Left kidney (tissue), 8 donors: ENCODE results near the gene BLOC1S5. TPM values are rescaled to one million over a fixed set of nuclear protein-coding genes. Genes with fewer than 3 reads are reported as not detected.
A peak's percentile ranks its signal among the peaks of the same experiment; 100 is the strongest.

Source experiments
- DNase-seq: peaks from one replicate; pipeline ENCODE4 v3.0.0-alpha.2; 2013
- long read RNA-seq, 8 donors: transcript quantifications; one replicate each; lab custom pipeline, GENCODE V29; 2026
- polyA plus RNA-seq: library from polyadenylated mRNA; unstranded; fragments of 120-200 nt; gene quantifications from one replicate; pipeline ENCODE4 v1.2.1, GENCODE V29; 2013; ENCODE audit not compliant: insufficient read length

Gene BLOC1S5
- polyA plus RNA-seq, result 41.3 TPM
- long read RNA-seq, donor 1, transcript BLOC1S5-202 (5 exons, 2,684 nt), result major isoform, 14 of 17 reads
- long read RNA-seq, donor 1, partial matches to known transcripts, result 0 of 17 reads
- long read RNA-seq, donor 1, other reads (novel, unspliced or antisense), result 0 of 17 reads
- long read RNA-seq, donor 2, transcript BLOC1S5-202 (5 exons, 2,684 nt), result major isoform, 9 of 10 reads
- long read RNA-seq, donor 2, partial matches to known transcripts, result 0 of 10 reads
- long read RNA-seq, donor 2, other reads (novel, unspliced or antisense), result 0 of 10 reads
- long read RNA-seq, donor 3, transcript BLOC1S5-202 (5 exons, 2,684 nt), result major isoform, 8 of 9 reads
- long read RNA-seq, donor 3, partial matches to known transcripts, result 0 of 9 reads
- long read RNA-seq, donor 3, other reads (novel, unspliced or antisense), result 0 of 9 reads
- long read RNA-seq, donor 4, result 0 reads
- long read RNA-seq, donor 5, transcript BLOC1S5-202 (5 exons, 2,684 nt), result major isoform, 19 of 23 reads
- long read RNA-seq, donor 5, partial matches to known transcripts, result 0 of 23 reads
- long read RNA-seq, donor 5, other reads (novel, unspliced or antisense), result 0 of 23 reads
- long read RNA-seq, donor 6, transcript BLOC1S5-202 (5 exons, 2,684 nt), result major isoform, 13 of 13 reads
- long read RNA-seq, donor 6, partial matches to known transcripts, result 0 of 13 reads
- long read RNA-seq, donor 6, other reads (novel, unspliced or antisense), result 0 of 13 reads
- long read RNA-seq, donor 7, transcript BLOC1S5-202 (5 exons, 2,684 nt), result major isoform, 17 of 20 reads
- long read RNA-seq, donor 7, partial matches to known transcripts, result 0 of 20 reads
- long read RNA-seq, donor 7, other reads (novel, unspliced or antisense), result 0 of 20 reads
- long read RNA-seq, donor 8, transcript BLOC1S5-202 (5 exons, 2,684 nt), result major isoform, 10 of 13 reads
- long read RNA-seq, donor 8, partial matches to known transcripts, result 0 of 13 reads
- long read RNA-seq, donor 8, other reads (novel, unspliced or antisense), result 0 of 13 reads

- peak; percentile 99 for DNase-seq
Measured at GRCh38 chr6:8063761-8064637, at the start of gene BLOC1S5. BLOC1S5 (minus strand) TSS chr6:8064389; CDS start chr6:8064376, 13 bp downstream.

DNA sequence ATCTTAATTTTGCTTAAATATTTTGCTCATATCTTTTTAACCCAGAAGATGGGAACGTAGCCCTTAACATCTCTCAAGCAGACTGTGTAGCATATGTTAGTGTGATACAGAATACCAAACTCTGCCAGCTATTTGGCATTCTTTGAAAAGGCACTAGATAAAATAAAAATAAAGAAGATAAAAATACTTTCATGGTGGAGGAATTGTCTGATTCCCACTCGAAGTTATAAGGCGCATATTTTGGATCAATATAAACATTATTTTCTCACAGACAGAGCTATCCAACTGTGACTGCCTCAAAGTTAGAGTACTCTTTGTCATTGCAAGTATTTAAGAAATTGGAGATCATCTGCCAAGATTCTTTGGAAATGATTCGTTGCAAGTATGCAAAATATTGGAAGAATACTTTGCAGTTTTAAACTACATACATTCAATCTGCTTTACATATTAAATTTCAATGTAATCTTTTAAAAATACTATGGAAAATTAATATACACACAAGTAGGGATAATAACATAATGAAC lies 49.0 kb upstream of the BLOC1S5 start:
- DNase-seq, result no peak

DNA sequence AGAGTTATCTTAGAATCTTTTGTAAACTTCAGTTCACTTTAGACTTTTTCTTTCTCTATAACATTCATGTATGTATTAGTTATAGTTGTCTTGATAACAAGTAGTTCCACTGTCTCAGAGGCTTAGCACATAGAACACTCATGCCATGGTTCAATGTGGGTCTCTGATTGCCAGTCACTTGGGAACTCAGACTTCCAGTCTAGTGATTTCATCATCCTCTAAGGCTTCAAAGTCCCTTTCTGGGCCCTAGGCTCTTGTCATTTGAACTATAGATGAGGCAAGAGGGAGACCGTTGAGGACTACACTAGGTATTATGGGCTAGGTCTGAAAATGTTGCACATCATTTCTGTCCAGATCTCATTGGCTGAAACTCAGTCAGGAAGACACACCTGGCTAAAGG lies 46.5 kb upstream of the BLOC1S5 start:
- DNase-seq, result no peak

DNA sequence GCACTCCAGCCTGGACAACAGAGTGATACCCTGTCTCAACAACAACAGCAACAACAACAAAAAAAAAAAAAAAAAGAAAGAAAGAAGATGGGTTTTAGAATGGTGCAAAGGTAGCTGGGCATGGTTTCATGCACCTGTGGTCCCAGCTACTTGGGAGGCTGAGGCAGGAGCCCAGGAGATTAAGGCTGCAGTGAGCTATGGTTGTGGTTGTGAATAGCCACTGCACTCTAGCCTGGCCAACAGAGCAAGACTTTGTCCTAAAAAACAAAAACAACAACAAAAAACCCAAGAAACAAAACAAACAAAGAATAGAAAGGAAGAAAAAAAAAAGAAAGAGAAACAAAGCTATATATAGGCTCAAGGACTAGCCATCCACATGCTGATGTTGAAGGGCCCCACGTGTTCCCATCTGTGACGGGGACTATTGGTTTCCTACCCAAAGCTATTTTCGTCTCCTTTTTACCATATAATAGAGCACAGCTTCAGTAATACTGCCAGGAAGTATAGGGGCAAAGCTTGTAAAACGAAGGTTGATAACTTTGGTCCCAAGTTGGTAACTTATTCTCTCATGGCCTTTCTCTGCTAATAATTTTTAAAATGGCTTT lies 46.0 kb upstream of the BLOC1S5 start:
- DNase-seq, result no peak

GRCh38 chr6:8108759-8109539 lies 44.8 kb upstream of the BLOC1S5 start:
- no peak for DNase-seq

DNA sequence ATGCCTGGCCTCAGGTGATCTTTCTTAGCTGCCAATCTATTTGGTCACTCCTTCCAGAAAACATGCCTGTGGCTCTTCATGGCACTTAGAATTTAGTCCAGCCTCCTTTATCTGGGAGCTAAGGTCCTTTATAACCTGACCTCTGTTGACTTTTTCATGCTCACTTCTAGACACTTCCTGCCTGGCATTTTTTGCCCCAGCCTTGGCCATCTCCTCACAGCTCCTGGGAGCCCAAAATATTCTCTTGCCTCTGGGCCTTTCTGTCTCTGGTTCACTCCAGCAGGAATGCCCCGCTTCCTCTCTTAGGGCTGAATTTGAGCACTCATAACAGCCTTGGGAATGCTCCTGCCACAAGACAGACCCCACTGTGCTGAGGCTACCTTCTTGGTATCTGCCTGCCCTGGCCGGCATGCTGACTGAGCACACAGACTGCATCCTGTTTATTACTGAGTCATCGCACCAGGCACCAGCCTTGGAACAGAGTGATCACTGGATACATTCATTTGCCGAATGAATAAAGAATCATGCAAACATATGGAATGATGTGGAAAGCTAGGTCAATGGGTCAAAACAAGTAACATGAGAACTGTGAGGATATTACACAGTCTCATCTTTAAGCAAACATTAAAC lies 44.0 kb upstream of the BLOC1S5 start:
- DNase-seq, result no peak

GRCh38 chr6:8105791-8106190 lies 41.6 kb upstream of the BLOC1S5 start:
- no peak for DNase-seq

DNA sequence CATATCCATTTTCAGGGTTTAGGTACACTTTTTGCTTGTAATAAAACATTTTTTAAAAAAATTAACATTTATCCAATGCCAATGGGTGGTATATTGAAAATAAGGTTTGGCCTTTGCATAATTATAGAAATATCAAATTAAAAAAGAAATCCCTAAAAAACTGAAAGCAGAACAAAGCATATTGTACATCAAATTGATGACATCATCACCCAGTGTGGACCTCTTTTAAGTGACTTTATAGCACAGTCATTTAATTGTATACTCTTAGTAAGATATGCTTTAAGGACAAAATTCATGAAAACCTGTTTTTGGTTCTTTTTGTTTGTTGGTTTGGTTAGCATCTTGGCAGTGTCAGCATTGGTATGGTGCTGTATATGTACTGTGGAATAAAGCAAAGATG lies 39.5 kb upstream of the BLOC1S5 start:
- DNase-seq, result no peak

DNA sequence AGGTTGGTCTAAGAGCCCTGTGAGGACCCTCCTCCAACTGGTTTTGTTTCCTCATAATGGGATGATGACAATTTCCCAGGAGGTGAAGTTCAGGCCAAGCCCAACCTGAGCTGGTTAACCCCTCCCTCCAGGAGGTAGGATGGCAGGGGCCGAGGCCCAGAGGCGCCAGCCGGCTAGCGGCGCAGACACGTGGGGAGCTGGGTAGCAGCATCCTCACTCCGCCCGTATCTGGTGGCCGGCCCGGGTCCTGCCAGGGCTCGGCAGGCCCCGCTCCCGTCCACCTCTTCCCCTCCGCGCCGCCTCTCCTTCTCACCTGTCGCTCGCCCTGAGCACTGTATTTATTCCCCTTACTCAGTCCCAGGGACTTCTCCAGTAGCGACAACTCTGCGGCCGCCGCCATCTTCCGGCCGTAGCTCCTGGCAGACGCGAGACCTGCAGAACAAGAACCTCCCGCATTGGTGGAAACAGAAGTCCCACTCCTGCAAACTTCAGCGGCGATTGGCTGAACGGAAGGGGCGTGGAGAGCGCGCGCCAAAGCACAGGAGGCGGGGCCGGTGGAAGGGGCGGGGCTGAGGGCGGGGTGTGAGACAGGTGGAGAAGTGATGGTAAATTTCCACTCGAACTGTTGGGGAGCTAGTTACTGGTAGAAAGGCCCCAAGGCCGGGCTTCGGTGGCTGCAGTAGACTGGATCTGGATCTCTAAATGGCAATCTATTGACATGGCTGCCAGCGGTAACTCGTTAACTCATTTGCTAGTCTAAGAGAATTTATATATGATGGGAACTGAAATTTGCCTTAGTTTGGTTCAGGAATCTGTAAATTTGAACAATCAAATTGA lies 38.2 kb upstream of the BLOC1S5 start, which contains the start of gene EEF1E1:
Gene EEF1E1 (minus strand): TSS at position 427 of the 837 bp plus-strand sequence. CDS start 27 bp downstream, at position 400.
- DNase-seq, result peak; percentile 94

DNA sequence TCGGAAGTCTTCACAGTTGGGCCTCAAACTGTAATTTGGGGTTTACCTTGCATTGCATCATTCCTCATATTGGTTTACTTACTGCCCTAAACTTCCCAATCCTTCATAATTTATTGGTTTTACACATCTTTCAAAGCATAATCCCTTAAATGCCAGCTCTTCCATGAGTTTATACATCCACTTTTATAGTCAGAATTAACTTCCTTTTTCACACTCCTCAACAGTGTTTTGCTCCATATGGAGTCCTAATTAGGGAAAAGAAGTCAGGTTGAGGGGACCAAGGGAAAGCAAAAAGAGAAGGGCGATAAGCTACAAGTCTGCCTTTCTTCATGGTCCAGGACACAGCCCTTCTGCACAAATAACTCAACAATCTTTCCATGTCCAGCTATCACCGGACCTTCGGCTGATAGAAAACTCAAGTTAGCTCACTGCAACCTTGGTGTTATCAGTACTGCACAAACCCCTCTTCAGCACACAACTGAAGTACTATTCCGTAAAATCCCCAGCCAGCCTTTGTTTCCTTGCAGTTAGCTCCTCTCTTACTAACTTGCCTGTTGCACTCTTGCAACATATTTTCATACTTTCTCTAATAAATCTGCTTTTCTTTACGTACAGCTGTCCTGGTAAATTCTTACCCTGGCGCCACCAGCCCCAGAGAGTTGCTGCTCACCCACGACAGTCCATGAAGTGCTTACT lies 36.1 kb upstream of the BLOC1S5 start:
- DNase-seq, result no peak

GRCh38 chr6:8090650-8091049 lies 26.5 kb upstream of the BLOC1S5 start:
- DNase-seq, result no peak

DNA sequence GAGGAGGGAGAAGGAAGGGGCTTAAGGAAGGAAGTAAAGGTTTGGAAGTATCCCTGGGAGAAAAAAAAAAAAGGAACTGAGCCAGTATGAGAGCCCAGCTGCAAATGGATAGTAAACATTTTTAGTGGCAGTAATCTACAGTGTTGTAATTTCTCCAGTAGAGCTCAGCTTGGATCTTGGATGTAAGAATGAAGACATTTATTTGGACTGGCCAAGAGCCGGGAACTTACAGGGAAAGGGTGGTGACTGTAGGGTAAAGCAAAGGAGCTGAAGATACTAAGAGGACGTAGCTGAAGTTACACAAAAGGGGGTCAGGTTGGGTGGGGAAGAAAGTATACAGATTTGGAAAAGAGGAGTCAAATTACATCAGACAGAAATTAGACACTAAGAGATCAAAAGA lies 24.7 kb upstream of the BLOC1S5 start:
- no peak for DNase-seq

DNA sequence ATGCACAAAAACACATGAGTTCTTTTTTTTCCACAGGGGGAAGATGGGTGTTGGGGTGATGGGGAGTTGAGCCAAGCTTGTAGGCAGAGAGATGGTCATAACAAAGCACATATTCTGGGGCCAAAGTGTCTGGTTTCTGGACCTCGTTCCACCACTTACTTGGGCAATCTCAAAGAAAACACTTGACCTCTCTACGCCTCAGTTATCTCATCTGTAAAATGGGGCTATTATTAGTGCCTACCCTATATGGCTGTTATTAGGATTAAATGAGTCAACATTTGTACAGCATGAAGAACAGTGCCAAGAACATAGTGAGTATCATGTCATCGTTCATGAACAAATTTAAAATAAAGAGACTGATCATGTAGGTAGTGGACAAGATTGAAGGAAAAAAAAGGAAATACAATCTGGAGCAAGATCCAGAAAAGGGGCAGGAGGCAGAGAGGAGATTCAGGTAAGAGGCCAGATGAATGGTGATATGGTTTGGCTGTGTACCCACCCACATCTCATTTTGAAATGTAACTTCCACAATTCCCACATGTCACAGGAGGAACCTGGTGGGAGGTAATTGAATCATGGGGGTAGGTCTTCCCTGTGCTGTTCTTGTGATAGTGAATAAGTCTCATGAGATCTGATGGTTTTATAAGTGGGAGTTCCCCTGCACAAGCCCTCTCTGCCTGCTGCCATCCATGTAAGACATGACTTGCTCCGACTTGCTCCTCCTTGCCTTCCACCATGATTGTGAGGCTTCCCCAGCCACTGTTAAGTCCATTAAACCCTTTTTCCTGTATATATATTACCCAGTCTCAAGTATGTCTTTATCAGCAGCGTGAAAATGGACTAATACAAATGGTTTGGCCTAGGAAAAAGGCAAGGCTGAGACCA lies 23.9 kb upstream of the BLOC1S5 start:
- DNase-seq, result no peak

DNA sequence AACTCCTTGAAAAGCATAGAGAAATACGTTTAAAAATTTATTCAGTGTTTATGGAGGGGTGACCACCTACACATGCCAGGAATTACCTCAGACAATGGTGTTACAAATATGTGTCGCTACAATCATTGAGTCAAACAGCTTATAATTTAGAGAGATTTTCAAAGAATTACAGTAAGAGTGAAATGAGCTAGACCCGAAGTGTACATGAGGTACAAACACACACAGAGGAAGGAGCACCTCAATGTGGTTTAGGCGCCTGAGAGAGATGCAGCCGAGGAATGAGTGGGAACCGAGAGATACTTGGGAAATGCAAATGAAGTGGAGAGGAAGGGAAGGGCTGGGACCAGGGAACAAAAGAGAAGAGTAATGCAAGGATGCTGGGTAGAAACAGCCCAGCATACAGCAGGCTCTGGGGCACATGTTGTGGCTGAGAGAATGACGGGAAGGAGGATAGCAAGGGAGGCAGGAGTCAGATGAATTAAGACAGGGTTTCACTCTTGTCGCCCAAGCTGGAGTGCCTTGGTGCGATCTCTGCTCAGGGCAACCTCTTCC lies 22.6 kb upstream of the BLOC1S5 start:
- no peak for DNase-seq

DNA sequence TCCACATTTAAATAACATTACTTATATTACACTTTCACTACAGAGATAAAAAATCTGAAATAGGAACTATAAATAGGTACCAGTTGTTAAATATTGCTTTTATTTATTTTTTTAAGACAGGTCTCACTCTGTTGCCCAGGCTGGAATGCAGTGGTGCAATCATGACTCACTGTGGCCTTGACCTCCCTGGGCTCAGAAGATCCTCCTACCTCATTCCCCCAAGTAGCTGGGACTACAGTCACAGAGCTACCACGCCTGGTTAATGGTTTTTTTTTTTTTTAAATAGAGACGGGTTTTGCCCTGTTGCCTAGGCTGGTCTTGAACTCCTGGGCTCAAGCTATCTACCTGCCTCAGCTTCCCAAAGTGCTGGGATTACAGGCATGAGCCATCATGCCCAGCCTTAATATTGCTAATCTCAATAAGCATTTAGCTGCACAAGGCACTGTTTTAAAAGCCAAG lies 20.9 kb upstream of the BLOC1S5 start:
- no peak for DNase-seq

GRCh38 chr6:8084586-8084985 lies 20.4 kb upstream of the BLOC1S5 start:
- no peak for DNase-seq
